GM12878 (cell line): ENCODE data around the gene METTL2B. TPM values are rescaled to one million over a fixed set of nuclear protein-coding genes. Genes with fewer than 3 reads are reported as not detected.

Experiments
- BCL11A ChIP-seq: IDR thresholded peaks from 2 replicates; pipeline ENCODE4 v1.6.1; 2011; ENCODE audit warnings: low read depth, low read length
- CEBPZ ChIP-seq: fragments of 150-350 bp; IDR thresholded peaks from 2 replicates; pipeline ENCODE4 v1.6.1; 2016; ENCODE audit warnings: low read depth, low read length
- CHD2 ChIP-seq: IDR thresholded peaks from 2 replicates; pipeline ENCODE4 v1.6.1; 2011; ENCODE audit warnings: low read depth, low read length, improper control_type of control experiment, borderline replicate concordance
- EGR1 ChIP-seq, 2 experiments: IDR thresholded peaks; 1 replicate in 1 of 2; 2 replicates in 1 of 2; pipeline ENCODE4 v1.6.1; 2011 to 2012; ENCODE audit warnings: low read depth in 2 of 2, low read length in 2 of 2, borderline replicate concordance in 1 of 2, mild to moderate bottlenecking in 1 of 2, moderate library complexity in 1 of 2
- IKZF2 ChIP-seq, 2 experiments: fragments of 450-650 bp; IDR thresholded peaks; 2 replicates each; pipeline ENCODE4 v1.6.1; 2017; ENCODE audit warnings: mild to moderate bottlenecking in 2 of 2, moderate library complexity in 2 of 2
- MEF2B ChIP-seq: fragments of 450-650 bp; IDR thresholded peaks from 2 replicates; pipeline ENCODE4 v1.6.1; 2018; ENCODE audit warnings: mild to moderate bottlenecking, moderate library complexity; ENCODE audit not compliant: partially characterized antibody, poor library complexity, severe bottlenecking
- MXI1 ChIP-seq: fragments of 150-350 bp; IDR thresholded peaks from 2 replicates; pipeline ENCODE4 v1.6.1; 2011; ENCODE audit warnings: low read depth, mild to moderate bottlenecking, inconsistent platforms, low read length, improper control_type of control experiment
- NBN ChIP-seq: fragments of 450-650 bp; IDR thresholded peaks from 2 replicates; pipeline ENCODE4 v1.6.1; 2016
- NFIC ChIP-seq: IDR thresholded peaks from 2 replicates; pipeline ENCODE4 v1.6.1; 2012; ENCODE audit warnings: low read depth, mild to moderate bottlenecking, inconsistent platforms, low read length, moderate library complexity
- NFXL1 ChIP-seq: fragments of 450-650 bp; IDR thresholded peaks from 2 replicates; pipeline ENCODE4 v1.6.1; 2017; ENCODE audit warnings: antibody characterized with exemption, mild to moderate bottlenecking, borderline replicate concordance
- PAX5 ChIP-seq: IDR thresholded peaks from 2 replicates; pipeline ENCODE4 v1.6.1; 2011; ENCODE audit warnings: low read depth, low read length, borderline replicate concordance
- RAD51 ChIP-seq: fragments of 450-650 bp; IDR thresholded peaks from 2 replicates; pipeline ENCODE4 v1.6.1; 2016; ENCODE audit warnings: moderate library complexity, mild to moderate bottlenecking, inconsistent platforms
- RELA ChIP-seq: fragments of 450-650 bp; IDR thresholded peaks from 2 replicates; pipeline ENCODE4 v1.8.0; 2014; ENCODE audit warnings: borderline replicate concordance; ENCODE audit not compliant: partially characterized antibody
- SREBF2 ChIP-seq: IDR thresholded peaks from 2 replicates; pipeline ENCODE4 v1.6.1; 2012; ENCODE audit warnings: mild to moderate bottlenecking, low read length
- YBX1 ChIP-seq: fragments of 450-650 bp; IDR thresholded peaks from 2 replicates; pipeline ENCODE4 v1.6.1; 2016; ENCODE audit warnings: antibody characterized with exemption
- YY1 ChIP-seq: IDR thresholded peaks from 2 replicates; pipeline ENCODE4 v1.6.1; 2011; ENCODE audit warnings: low read depth, mild to moderate bottlenecking, low read length
- ZNF687 ChIP-seq: fragments of 450-650 bp; IDR thresholded peaks from 2 replicates; pipeline ENCODE4 v1.6.1; 2017; ENCODE audit warnings: mild to moderate bottlenecking, moderate library complexity
- polyA plus RNA-seq, 11 experiments: library from polyadenylated mRNA; depleted of rRNA in 4 of 11; unstranded in 6 of 11; stranded (reverse) in 5 of 11; fragments of >200 nt; fragmentation: Nextera tagmentation in 4 of 11; fragmentation: Illumina TruSeq in 1 of 11; extraction: Ambion mirVana in 4 of 11; extraction: Trizol in 1 of 11; gene quantifications; 1 replicate in 1 of 11; 2 replicates in 10 of 11; pipeline versions ENCODE4 v1.2.1 to v1.2.3, GENCODE V29; 2011 to 2016; ENCODE audit warnings: inconsistent platforms in 2 of 11, missing spikeins in 2 of 11, low read depth in 1 of 11
- total RNA-seq, 4 experiments: library from RNA; depleted of rRNA in 3 of 4; stranded (reverse); fragments of >200 nt in 3 of 4; fragmentation: Illumina TruSeq in 1 of 4; extraction: Trizol in 1 of 4; gene quantifications; 2 replicates each; pipeline versions ENCODE4 v1.2.1 to v1.2.3, GENCODE V29; 2013 to 2021
- TF ChIP-seq, protein P1 (sequence below): fragments of 450-650 bp; IDR thresholded peaks from 2 replicates; pipeline ENCODE4 v1.6.1; 2018; ENCODE audit warnings: borderline replicate concordance, mild to moderate bottlenecking; ENCODE audit not compliant: partially characterized antibody
- TF ChIP-seq, protein P2 (sequence below): IDR thresholded peaks from 2 replicates; pipeline ENCODE4 v1.6.1; 2012; ENCODE audit warnings: low read depth, low read length, improper control_type of control experiment

The METTL2B gene
- total and polyA plus RNA-seq, 10 of the 15 experiments (the other 5 are each of a cell fraction or from before 2014, with no cell fraction given): 18.9 to 48.4 (median 37.3) TPM

- TF ChIP-seq, protein P1, sequence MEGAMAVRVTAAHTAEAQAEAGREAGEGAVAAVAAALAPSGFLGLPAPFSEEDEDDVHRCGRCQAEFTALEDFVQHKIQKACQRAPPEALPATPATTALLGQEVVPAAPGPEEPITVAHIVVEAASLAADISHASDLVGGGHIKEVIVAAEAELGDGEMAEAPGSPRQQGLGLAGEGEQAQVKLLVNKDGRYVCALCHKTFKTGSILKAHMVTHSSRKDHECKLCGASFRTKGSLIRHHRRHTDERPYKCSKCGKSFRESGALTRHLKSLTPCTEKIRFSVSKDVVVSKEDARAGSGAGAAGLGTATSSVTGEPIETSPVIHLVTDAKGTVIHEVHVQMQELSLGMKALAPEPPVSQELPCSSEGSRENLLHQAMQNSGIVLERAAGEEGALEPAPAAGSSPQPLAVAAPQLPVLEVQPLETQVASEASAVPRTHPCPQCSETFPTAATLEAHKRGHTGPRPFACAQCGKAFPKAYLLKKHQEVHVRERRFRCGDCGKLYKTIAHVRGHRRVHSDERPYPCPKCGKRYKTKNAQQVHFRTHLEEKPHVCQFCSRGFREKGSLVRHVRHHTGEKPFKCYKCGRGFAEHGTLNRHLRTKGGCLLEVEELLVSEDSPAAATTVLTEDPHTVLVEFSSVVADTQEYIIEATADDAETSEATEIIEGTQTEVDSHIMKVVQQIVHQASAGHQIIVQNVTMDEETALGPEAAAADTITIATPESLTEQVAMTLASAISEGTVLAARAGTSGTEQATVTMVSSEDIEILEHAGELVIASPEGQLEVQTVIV: no peak
- TF ChIP-seq BCL11A (peak; percentile 57; the same call in 1 of the 2 replicates), CHD2 (no peak; the same call in 1 of the 2 replicates), YY1 (peak; percentile 54; the same call in 1 of the 2 replicates), ZNF687 (peak; percentile 94), IKZF2 (IDR thresholded peaks at IDR 0.05) (peak; percentile 83 to 88), RELA (peak; percentile 77), NFIC (no peak; the same call in 1 of the 2 replicates), RAD51 (no peak), YBX1 (no peak), CEBPZ (0 out of 2 replicates have a peak, but pooled peaks have one; percentile 4), MXI1 (peak; percentile 41), EGR1 (IDR thresholded peaks at IDR 0.05; ENCODE audit: borderline replicate concordance in 1 of 2, low read depth in 2 of 2, low read length in 2 of 2) (peak in 1 of 2 experiments; percentile 93; a peak in 2 of 3 replicates), NBN (peak; percentile 88), NFXL1 (no peak), PAX5 (peak; percentile 86; the same call in 1 of the 2 replicates), SREBF2 (no peak), MEF2B (peak; percentile 55)
- TF ChIP-seq, protein P2, sequence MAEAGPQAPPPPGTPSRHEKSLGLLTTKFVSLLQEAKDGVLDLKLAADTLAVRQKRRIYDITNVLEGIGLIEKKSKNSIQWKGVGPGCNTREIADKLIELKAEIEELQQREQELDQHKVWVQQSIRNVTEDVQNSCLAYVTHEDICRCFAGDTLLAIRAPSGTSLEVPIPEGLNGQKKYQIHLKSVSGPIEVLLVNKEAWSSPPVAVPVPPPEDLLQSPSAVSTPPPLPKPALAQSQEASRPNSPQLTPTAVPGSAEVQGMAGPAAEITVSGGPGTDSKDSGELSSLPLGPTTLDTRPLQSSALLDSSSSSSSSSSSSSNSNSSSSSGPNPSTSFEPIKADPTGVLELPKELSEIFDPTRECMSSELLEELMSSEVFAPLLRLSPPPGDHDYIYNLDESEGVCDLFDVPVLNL: no peak
Observed at GRCh38 chr7:128455543-128456254, 20.8 kb upstream of the METTL2B start, which contains the start of gene HILPDA (continued).
